DOHH2 (cell line): ENCODE data around the gene CD59.

Experiments
- EZH2phosphoT487 ChIP-seq: fragments of 200-600 bp; sonication (generic); IDR thresholded peaks from 2 replicates; pipeline ENCODE4 v1.6.1; 2017; ENCODE audit warnings: borderline replicate concordance, mild to moderate bottlenecking, antibody characterized with exemption, low read length, moderate library complexity, mixed read lengths
- TF ChIP-seq, protein P1 (sequence below): fragments of 200-600 bp; sonication (generic); IDR thresholded peaks from one replicate; pipeline ENCODE4 v1.5.1; 2014; ENCODE audit warnings: antibody characterized with exemption, mild to moderate bottlenecking, low read depth, low read length; ENCODE audit not compliant: poor library complexity, severe bottlenecking

DNA sequence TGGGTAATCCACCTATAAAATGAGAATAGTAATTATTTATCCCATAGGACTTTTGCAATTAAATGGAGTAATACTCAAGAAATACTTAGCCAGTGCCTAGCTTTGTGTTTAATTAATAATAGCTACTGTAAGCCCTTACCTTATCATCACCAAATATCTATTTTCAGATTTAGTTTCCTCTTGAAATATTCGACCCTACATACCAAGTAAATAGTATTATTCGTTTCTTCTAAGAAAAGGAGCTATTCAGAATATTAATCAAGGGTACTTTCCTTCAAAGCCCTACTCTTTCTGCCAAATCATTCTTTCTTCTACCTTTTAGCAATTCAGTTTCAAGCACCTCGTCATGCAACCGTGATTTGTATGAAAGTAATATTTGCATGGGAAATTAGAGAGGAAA lies 31.4 kb upstream of the CD59 start:
- TF ChIP-seq, protein P1, sequence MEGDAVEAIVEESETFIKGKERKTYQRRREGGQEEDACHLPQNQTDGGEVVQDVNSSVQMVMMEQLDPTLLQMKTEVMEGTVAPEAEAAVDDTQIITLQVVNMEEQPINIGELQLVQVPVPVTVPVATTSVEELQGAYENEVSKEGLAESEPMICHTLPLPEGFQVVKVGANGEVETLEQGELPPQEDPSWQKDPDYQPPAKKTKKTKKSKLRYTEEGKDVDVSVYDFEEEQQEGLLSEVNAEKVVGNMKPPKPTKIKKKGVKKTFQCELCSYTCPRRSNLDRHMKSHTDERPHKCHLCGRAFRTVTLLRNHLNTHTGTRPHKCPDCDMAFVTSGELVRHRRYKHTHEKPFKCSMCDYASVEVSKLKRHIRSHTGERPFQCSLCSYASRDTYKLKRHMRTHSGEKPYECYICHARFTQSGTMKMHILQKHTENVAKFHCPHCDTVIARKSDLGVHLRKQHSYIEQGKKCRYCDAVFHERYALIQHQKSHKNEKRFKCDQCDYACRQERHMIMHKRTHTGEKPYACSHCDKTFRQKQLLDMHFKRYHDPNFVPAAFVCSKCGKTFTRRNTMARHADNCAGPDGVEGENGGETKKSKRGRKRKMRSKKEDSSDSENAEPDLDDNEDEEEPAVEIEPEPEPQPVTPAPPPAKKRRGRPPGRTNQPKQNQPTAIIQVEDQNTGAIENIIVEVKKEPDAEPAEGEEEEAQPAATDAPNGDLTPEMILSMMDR, result no peak
- TF ChIP-seq EZH2phosphoT487, result no peak
